HG02852 (cell line): Measurements from ENCODE around the gene TGFB2.

Source experiments
- ATAC-seq: cut with Tn5 transposase; IDR thresholded peaks from one replicate; pipeline ENCODE4 v1.9.1; 2021; ENCODE audit warnings: mild to moderate bottlenecking, moderate library complexity; ENCODE audit not compliant: unreplicated experiment

Gene TGFB2

DNA sequence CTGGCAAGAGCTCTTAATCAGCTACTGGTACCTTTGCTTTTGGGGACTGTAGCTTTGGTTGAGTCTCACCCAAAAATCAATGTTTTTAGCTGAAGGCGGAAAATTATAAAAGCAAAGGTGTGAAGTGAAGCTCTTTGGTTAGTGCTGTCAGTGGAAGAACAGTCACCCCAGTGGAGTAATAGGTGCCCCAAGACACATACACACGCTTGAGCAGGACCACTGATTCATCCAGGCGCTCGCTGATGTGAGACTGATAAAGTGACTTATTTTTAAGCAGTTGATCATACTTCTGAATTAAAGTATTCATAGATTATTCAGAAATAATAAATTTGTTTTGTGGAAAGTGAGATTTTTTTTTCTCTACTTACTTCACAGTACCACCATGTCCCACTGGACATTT, 37.1 kb downstream of the TGFB2 start:
- ATAC-seq, result no peak

DNA sequence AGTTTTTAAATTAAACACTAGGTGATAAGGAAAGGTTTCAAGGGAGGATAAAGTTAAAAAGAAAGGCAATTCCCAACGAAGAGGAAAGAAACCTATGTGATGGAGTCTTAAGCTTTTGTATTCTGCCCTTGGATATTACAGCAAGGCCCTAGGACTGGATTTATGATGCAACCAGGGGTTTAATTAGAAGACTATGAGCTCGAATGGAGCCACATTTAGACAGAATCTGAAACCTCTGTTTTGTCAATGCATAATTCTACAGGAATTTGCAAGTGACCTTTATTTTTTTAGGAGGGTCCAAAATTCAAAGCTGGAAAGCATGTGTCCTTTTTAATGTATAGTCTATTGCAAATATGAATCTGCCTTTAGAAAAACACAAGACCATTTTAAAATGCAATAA, 37.9 kb downstream of the TGFB2 start:
- no peak for ATAC-seq

DNA sequence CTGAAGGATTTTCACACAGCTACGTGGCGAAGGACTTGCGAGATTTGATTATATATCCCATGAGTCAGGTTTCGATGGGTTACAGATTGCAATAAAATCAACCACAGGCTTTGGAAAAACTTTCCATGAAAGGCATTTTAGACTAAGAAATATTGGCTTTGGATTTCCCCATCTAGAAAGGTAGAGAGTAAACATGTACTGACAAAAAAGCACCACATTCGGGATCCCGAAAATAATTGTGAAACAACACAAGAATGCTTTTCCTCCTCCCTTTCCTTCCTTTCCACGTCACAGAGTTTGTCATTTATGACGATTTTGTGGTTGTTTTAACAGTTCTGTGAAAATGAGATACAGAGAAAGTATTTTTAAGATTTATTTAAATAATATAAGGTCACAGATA, 38.5 kb downstream of the TGFB2 start:
- no peak for ATAC-seq

DNA sequence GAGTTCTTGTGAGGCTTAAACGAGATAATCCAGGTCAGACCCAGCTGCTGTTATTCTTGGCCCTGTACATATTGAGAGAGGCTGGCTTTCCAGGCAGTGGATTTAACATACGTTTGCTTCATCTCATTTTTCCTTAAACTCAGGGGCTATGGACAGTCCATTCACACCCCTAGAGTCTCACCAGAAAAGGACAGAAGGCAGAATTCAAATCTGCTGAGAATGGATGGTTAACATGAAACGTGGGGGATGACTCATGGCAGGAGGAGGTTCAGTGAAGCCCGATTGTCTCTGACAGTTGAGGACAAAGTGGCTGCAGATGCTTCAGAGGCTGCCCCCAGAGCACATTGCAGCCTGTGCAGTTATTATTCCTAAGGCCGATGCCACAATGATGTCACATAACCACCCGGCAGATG, 39.5 kb downstream of the TGFB2 start:
- ATAC-seq, result no peak

DNA sequence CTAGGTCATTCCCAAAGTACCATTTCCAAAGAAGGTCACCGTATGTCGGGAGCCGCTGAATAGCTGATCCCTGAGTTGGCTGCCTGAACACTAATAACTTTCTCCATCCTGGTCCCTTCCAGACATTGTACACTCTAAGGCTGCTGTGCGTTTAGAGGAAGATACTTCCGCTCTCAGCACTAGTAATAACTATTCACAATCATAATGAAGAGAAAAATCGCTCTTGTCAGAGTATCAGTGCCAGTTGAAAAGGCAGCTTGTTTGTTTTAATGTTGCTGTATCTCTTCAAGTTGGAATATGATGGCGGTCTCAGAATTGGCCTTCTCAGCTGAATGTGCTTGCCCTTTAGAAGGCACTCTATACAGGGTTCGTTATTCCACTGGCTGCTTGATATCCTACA, 43.5 kb downstream of the TGFB2 start:
- no peak for ATAC-seq

DNA sequence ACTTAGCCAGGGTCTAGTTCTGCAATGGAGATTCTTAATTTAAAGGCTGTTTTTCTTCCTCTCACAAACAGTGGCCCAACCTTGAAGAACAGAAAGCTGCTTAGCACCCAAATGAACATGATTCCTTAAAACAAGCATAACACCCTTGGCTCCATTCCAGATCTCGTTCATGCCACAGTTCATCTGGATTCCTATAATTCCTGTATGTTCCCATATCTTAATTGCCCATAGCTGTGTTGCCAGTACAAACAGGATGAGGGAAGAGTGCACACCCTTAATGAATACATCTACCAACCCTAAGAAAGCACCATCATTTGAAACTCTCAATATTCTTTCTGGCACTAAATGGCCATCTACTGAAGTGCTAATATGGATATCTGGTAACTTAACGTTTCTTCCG, 45.5 kb downstream of the TGFB2 start:
- ATAC-seq, result no peak

DNA sequence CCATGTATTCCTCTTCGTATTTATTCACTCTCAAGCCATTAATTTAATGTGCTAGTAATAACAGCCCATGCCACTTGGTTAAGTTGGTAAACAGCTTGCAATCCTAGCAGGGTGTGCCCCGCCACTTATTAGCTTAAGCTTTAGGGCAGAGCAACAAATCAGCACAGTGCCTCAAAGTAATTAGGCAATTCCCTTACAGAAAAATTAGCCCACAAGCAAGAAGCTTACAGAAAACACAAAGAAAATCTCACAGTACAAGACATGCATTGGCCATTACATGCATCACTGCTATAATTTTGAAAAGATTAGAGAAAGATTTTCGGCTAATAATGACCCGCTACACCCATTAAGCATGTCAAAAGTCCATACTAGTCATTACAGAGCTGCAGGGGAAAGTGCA, 47.6 kb downstream of the TGFB2 start:
- no peak for ATAC-seq

DNA sequence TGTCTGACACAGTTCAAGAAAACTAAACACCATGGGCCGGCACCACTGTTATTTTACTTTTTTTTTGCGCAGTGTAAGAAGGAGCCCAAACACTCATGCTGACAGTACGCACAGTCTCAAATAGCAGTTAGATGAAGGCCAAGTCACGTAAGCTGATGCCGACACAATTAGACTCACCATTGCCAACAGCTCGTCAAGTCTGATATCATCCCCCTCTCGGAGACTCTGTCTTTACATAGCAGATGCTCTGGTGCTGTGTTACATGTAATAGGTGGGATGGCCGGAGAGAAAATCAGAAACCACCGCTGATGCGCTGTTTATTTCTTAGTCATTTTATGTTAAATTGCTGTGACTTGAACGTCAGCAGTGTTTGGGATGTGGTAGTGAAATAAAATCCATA, 49.3 kb downstream of the TGFB2 start:
- no peak for ATAC-seq

DNA sequence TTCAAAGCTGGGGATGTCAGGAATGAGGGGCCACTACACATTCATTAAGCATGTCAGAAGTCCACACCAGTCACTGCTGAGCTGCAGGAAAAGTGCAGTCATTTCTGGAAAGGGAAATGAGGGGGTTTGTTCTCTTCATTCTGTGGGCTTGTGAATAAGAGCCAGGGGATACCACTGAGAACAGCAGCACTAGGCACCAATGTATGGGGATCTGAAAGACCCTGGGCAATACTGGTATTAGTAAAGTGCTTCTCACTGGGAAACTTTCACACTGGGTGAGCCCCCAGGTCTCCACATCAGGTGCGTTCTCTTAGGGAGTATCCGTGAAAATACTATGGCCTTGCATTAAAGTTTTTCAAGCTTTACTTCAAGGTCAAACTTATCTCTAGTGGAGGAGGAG, 49.9 kb downstream of the TGFB2 start:
- no peak for ATAC-seq

DNA sequence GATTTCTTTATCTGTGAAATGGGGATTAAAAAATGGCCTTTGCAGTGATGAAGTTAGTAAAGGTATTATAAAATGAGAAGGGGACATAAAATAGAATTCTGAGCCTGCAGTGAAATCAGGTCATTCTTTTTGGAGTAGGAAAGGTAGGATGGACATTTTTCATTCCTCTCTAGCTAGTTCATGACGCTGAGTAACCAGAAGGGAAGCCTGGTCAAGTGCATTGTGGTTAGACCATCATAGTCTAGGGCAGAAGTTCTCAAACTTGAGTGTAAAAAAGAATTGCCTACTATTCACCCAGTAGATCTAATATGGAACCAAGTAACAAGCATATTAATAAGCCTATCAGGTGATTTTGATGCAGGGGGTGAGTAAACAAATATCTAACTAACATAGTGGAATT, 50.8 kb downstream of the TGFB2 start:
- no peak for ATAC-seq

DNA sequence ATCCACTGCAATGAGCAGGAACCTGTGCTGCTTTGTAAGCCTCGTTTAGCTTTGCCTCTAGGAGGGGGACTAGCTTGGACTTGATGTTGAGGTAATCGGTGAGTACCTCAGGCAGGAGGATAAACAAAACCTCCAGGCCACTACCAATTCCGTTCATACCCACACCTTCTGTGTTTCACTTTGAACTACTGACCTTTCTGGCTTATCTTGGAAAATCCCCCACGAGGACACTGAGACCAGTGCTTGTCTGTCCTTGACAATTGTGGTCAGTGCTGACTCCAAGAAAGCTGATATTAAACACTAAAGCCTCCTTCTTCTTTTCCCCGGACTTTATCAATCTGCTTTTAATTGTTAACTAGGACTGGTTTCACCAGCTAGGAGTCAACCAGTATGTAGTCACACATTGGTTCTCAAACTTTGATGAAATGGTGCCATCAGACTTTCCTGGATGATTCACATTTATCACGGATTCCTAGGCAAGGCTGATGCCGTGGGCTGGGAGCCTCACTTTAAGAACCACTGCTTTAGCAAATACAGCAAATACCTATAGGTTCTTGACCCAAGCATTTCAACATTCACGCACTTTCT, 52.7 kb downstream of the TGFB2 start:
- no peak for ATAC-seq

DNA sequence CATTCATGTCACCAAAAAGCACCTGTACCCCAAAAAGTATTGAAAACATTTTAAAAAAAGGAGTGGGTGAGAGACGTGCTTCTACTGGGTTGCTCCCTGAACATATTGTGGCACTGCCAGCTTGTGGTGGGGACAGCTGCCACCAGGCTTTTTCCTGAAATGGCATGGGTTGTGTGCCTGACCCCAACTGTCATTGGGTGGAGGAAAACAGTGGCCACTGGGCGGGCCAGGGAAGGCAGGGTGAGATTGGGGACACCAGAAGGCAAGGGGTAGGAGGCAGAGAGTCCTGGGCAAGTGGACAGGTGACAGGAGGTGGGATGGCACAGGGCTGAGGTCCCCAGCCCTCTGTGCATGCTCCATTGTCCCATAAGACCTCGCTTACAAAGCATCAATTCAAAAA, 55.5 kb downstream of the TGFB2 start:
- no peak for ATAC-seq

DNA sequence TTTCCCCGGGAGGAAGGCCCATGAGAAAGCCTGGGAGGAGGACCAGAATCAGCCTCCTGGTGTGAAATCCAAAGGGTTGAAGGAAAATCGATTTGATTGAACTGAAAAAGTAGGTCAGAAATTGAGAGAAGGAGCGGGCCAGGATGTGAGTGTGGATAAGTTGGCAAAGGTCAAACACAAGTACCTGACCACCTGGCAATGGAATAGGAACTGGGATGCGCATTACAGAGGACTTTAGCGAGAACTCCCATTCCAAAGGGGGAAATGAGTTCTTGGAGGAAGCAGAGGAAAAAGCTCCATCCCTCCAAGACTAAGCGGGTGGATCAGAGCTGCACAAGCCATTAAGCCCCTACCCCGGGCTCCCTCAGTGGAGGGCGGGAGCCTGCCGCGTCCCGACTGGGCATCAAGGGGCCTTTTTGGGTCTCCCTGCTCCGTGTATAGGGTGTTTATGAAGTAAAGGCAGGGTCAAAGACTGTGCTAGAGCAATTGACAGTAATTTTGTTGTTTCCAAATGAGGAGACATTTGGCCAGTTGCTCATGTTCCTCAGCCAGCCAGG, 56.4 kb downstream of the TGFB2 start:
- no peak for ATAC-seq

DNA sequence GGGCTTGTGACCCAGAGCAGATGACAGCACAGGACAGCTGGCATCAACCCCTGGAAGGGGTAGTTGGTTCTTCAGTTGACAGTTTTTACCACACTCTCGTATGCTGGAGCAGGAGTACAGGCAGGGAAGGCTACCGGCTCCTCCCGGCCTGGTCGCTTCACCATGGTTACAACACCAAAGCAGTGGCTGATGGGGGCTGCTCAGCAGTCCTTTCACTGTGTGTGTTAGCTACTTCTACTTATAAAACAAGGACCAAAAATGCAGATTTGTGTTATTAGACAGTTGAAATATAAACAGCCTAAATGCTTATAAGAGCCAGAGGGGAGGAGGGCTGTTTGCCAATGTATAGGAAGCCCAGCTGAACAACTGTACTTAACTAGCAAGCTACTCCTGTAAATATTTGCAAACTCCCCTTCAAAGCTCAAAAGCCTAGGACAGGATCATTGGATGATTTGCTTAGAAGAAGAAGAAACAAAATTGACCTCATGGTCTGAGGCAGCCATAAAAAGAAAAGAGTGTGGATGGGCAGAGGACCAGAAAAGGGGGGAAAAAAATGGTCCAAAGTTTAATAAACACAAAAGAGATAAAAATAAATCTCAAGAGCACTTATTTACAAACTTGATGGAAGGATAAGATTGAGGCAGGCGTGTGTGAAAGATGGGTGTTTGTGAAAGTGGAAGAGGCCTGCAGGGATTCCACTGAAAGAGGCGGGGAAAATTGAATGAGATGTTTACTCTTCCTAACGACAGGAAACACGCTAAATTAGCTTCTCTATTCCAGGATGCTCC, 57.1 kb downstream of the TGFB2 start:
- ATAC-seq, result no peak

DNA sequence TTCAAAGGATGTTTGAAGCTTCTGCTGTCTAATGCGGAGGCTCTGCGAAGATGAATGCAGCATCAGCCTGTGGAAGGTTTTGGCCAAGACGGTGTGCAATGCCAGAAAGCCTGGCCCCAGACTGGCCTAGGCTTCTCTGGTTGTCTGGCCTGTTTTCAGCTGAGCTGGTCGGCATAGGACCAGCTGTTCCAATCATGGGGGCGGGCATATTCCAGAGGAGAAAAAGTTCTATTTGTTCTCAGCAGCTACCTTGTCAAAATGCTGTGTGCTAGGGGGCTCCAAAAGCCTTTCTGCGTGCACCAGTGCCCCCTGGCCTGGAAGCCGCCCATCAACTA, 57.6 kb downstream of the TGFB2 start:
- ATAC-seq, result no peak

DNA sequence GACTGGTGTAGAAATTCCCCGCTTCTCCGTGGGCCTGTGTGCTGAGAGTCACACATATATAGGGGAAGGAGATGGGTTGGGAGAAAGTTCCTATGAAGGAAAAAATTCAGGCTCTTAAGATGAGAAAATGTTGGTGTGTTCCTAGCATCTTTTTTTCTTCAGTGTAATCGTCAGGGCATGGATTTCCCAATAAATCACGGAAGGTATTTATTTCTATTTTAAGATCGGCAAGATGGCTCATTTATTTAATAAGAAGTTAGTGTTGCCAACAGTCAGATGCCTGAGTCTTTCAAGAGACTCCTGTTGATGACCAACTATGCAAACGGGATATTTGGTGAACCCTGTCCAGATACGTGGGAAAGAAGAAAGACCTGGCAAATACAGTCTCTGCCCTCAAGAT, 58.2 kb downstream of the TGFB2 start:
- ATAC-seq, result no peak

DNA sequence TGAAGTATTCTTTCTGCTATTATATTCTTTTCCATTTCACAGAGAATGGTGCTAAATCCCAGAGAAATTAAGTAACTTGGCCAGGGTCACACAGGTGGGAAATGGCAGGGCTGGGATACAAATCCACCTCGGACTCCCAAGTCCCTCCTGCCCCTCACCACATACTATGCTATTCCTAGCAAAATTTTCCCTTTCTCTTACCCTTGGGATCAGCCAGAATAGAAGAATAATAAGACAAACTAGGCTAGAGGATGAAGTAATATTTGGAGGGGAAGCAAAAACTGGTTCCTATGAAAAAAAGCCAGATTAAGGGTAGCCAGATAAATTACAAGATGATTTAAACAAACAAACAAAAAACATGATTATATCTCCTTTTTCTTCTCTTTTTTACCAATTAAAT, 62.5 kb downstream of the TGFB2 start:
- ATAC-seq, result no peak

DNA sequence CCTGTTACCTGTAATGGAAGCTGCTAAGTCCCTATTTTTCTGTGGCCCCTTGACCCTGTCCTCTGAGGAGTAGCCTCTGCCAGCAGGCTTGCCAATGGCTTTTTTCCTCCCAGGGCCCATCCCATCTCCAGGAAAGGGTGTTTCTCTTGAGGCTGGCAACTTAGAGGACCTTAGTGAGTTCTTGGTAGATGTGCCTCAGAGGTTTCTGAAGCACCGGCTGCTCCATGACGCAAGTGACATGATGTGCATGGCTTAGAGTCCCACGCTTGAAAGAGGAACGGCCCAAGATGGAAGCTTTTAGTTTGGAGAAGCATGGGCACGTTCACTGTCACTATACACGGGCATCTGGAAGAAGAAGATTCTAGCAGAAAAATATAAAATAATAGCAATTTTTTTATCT, 63.0 kb downstream of the TGFB2 start:
- ATAC-seq, result no peak

DNA sequence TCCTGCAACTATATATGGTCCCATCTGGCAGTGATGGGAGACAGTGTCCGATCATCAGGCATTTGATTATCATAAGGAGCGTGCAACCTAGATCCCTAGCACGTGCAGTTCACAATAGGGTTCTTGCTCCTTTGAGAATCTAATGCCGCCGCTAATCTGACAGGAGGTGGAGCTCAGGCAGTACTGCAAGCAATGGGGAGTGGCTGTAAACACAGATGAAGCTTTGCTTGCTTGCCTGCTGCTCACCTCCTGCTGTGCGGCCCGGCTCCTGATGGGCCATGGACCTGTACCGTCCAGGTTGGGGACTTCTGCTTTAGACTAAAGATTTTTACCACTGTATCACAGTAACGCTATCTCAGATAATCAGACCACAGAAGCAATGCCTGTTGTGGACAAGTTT, 63.8 kb downstream of the TGFB2 start:
- ATAC-seq, result no peak

DNA sequence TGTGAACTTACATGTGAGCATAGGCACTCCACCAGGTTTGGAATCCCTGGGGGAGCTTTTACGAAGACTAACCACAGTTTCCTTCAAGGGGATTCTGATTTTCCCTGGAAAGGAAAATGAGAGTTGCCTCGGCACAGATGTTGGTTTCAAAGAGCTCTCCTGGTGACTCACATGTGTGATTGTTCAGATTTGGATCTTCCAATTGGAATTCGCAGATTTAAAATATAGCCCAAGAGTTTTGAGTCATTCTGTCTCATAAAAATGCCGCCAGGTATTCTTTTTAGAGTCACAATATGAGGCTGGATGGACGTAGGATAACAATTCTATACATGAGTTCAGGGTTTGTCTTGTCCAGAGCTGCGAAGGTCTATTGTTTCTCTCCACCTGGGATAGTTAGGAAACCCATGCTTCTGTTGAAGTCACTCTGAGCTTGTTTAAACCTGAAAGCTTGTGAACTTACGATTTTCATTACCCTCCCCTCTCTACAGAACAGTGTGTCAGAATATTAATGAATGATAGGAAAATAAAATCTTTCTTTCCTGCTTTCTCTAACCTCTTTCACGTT, 64.9 kb downstream of the TGFB2 start:
- no peak for ATAC-seq

DNA sequence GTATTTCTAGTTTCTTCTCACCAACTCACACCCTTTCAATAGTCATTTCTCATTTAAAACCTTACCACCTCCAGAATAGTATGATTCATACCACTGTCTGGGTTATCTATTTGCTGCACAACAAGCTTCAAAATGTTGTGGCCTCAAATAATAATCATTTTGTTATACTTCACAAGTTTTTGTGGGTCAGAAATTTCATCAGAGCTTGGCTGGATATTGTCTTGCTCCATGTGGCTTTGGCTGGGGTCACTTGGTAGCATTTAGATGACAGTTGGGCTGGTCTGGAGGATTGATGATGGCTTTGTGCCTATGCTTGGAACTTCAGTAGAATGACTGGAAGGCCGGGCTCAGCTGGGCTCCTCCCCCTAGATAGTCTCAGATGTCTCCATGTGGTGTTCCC, 66.0 kb downstream of the TGFB2 start:
- no peak for ATAC-seq

DNA sequence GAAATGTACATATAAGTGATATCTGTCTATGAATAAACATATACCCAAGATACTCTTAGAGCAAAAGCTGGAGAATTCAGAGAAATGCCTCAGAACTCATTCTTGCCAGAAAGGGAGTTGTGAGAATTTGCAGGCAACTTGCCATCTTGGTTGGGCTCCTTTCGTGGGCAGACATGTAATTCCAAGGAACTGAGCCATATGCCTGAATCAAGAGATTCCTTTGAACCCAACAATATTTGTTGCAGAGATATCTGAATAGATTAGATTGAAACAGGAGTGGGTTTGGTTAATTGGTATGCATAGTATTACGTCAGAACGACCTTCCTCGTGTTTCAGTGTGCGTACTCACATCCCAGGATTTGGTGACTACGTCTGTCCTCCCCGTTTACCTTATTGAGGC, 67.0 kb downstream of the TGFB2 start:
- no peak for ATAC-seq
